ENCODE results near the gene COL9A1. TPM values are rescaled to one million over a fixed set of nuclear protein-coding genes. Genes with fewer than 3 reads are reported as not detected.

Gene COL9A1
- total and polyA plus RNA-seq, 9 of the 15 experiments (the other 6 are each of a cell fraction or from before 2014, with no cell fraction given) = 0.01 to 0.13 (median 0.06) TPM; not detected in 1

DNA sequence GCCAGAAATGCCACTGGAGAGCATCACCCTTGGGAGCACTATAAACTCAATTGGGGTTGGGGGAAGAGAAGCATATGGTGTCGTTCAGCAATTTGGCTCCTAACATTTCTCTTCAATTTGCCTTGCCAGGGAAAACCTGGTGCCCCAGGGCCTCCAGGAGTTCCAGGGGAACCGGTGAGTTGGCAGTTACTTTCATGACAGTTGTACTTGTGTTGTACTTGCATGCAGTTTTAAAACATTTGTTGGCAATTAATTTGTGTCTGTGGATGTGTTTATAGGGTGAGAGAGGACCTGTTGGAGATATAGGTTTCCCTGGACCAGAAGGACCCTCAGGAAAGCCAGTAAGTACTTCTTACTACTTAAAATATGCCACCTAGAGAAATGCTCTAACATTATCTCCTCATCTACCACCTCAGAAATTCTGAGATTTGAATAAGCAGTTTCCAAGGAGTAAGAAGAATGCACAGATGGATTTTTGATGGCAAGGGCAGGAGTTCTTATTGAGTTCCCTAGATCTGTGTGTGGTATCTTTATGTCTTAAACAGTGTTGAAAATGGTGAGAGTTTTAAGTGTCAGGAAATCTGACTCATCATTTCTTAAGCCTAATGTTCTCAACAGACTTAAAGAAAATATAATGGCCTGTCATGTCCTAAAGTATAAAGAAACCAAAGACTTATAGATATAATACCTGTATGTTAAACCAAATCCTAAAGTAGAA is 122.5 kb downstream of the COL9A1 start (continued):
- TF ChIP-seq ZNF174 (CRISPR knock-in tag; IDR thresholded peaks at IDR 0.05) = no peak
- TF ChIP-seq, protein P1, sequence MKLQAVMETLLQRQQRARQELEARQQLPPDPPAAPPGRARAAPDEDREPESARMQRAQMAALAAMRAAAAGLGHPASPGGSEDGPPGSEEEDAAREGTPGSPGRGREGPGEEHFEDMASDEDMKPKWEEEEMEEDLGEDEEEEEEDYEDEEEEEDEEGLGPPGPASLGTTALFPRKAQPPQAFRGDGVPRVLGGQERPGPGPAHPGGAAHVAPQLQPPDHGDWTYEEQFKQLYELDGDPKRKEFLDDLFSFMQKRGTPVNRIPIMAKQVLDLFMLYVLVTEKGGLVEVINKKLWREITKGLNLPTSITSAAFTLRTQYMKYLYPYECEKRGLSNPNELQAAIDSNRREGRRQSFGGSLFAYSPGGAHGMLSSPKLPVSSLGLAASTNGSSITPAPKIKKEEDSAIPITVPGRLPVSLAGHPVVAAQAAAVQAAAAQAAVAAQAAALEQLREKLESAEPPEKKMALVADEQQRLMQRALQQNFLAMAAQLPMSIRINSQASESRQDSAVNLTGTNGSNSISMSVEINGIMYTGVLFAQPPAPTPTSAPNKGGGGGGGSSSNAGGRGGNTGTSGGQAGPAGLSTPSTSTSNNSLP (IDR thresholded peaks at IDR 0.05; ENCODE audit: borderline replicate concordance, low read depth, low read length) = no peak
- no peak for TF ChIP-seq KLF13 (tag; IDR thresholded peaks at IDR 0.05; ENCODE audit: borderline replicate concordance, low read depth)
- no peak for TF ChIP-seq BRD9 (IDR thresholded peaks at IDR 0.05; ENCODE audit: low read depth, partially characterized antibody)
- TF ChIP-seq ZNF316 (IDR thresholded peaks at IDR 0.05) = peak; percentile 71
- TF ChIP-seq ZNF589 (CRISPR knock-in tag; IDR thresholded peaks at IDR 0.05; ENCODE audit: low read depth) = no peak
- TF ChIP-seq NR4A1 (CRISPR knock-in tag; IDR thresholded peaks at IDR 0.05) = no peak
- no peak for TF ChIP-seq NR4A1 (tag; IDR thresholded peaks at IDR 0.05)
- no peak for TF ChIP-seq ZNF586 (CRISPR knock-in tag; conservative IDR thresholded peaks at IDR 0.05)

Measured in K562 (cell line).